GM18873 (cell line): ENCODE data around the gene CDHR1.
"Not testable (repeated sequence)": the region's sequence is repeated elsewhere in the genome, so short reads cannot be mapped to it uniquely, and the experiment has no call there.

ENCODE experiments used
- ATAC-seq: cut with Tn5 transposase; IDR thresholded peaks from one replicate; pipeline ENCODE4 v1.9.1; 2021; ENCODE audit warnings: mild to moderate bottlenecking, moderate library complexity, moderate number of reproducible peaks; ENCODE audit not compliant: unreplicated experiment, low FRiP score

The CDHR1 gene

DNA sequence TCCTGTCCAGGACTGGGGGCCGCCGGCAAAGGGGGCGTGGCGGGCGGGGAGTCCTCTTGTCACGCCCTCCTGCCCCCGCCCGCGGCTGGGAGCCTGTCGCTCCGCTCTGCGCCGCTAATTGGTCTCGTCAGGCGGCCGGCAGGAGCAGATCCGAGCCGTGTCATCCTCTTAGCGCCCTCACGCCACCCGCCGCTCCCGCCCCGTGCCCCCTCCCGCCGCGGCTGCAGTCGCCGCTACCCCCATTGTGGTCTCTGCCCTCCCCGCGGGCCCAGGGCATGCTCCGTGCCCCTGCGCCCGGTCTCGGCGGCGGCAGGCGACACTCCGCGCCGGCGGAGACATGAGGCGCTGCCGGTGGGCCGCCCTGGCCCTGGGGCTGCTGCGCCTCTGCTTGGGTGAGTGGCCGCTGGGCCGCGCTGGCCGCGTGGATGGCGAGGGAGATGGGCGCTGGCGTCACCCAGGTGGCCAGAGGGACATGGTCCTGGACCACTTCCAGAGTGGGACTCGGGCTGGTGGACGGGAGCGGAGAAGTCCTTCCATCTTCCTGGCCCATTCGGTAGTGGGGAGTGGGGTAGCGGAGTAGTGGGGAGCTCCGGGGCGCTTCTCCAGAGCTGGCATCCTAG, at the start of gene CDHR1:
CDHR1 (plus strand) TSS at position 114 of the 620 bp plus-strand sequence; CDS start at position 338, 224 bp downstream.
- ATAC-seq = peak; percentile 50

DNA sequence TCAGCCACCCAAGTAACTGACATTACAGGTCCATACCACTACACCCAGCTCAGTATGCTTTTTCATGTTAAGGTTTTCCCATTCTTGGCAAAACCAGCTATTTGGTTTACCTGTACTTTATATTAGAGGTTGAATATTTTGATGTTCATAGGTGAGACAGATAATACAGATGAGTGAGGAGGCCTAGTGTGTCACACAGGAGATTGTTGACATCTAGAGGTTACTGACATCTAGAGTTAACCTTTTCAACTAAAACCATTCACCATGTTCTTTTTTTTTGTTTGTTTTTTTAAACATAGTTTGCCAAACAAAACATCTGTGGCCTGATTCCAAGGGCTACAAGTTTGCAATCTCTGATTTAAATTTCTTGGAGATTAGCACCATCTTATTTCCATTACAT, 47.0 kb upstream of the CDHR1 start:
- no peak for ATAC-seq

DNA sequence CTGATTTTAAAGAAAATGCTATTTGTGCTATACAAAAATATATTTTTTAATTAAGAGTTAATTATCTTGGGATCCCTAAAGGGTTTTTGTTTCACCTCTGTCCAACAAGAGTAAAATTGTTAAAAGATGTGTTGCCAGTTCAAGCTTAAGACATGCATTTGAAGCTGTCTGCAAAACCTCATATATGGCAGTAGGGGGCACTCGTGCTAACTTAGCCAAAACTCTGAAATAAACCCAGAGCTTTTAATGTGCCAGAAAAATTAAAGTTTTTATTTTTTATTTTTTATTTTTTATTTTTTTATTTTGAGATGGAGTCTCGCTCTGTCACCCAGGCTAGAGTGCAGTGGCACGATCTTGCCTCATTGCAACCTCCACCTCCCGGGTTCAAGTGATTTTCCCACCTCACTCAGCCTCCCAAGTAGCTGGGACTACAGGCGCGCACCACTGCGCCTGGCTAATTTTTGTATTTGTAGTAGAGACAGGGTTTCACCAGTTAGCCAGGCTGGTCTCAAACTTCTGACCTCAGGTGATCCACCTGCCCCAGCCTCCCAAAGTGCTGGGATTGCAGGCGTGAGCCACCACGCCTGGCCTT, 46.2 kb upstream of the CDHR1 start:
- ATAC-seq = not testable (repeated sequence)

DNA sequence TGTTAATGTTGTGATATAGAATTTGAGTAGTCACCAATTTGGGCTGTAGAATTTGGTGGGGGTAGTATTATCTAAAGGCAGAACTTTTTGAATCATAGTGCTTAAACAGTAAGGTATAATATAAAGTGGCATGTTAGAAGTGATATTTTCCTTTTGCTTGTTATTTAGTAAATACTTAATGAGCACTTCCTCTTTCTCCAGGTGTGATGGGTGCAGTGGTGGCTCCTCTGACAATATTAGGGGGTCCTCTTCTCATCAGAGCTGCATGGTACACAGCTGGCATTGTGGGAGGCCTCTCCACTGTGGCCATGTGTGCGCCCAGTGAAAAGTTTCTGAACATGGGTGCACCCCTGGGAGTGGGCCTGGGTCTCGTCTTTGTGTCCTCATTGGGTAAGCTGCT, 44.5 kb upstream of the CDHR1 start:
- no peak for ATAC-seq

DNA sequence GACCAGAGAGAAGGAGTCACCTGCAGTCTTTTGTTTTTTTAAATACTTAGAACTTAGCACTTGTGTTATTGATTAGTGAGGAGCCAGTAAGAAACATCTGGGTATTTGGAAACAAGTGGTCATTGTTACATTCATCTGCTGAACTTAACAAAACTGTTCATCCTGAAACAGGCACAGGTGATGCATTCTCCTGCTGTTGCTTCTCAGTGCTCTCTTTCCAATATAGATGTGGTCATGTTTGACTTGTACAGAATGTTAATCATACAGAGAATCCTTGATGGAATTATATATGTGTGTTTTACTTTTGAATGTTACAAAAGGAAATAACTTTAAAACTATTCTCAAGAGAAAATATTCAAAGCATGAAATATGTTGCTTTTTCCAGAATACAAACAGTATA, 41.6 kb upstream of the CDHR1 start:
- ATAC-seq = no peak

DNA sequence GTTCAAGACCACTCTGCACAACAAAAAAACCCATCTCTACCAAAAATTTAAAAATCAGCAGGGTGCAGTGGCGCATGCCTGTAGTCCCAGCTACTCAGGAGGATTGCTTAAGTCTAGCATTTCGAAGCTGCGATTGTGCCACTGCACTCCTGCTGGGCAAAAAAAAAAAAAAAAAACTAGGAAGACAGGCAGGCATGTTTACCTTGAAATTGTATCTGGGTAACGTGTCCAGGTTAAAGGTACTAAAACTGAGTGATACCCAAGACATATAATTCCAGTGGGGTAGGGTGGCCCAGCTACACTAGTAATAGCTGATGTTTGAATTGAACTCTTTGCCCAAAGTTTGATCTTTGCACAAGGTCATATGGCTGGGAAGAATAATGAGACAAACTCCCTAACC, 38.8 kb upstream of the CDHR1 start:
- no peak for ATAC-seq

DNA sequence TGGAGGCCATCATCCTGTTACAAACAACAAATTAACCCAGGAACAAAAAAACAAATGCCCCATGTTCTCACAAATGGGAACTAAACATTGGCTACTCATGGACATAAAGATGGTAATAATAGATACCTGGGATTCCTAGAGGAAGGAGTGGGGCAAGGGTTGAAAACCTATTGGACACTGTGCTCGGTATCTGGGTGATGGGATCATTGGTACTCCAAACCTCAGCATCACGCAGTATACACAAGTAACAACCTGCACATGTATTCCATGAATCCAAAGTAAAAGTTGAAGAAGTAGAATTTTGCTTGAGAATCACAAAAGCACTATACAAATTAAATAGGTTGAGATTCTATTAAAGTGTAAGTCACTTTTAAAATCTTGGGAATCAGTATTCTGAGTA, 38.3 kb upstream of the CDHR1 start:
- ATAC-seq = no peak

DNA sequence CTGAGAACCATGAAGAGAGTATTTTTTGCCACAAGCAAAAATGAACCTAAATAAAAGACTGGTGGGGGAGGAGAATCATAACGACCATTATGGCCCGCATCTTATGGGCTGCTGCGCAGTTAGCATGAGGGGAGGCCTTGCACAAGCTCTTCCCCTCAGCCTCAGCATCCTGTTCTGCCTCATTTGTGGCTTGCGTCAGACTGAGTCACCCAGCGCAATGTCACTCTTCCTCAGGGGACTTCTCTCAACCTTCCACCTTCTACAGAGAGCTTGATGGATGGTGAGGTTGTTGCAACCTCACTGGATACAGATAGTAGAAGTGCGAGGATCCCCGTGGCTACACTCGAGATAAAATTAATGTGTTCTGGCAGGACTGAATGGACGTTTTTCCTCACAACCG, 37.6 kb upstream of the CDHR1 start:
- ATAC-seq = peak; percentile 48

DNA sequence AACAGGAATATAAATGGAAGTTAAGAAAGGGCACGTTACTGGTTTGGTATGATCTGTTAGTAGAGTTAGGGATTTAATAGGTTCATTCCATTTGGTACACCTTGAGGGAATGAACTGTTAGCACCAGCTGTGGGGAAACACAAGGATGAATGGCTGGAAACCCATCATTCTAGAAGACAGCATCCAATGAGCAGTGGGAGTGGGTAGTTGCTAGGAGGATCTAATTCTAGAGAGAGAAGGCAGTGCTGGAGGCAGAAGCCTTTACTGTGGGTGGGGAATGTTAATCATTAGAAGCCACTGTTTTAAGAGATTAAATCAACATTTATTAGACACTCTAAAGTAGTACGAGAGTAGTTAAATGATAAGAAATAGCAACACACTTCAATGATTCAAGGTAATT, 36.3 kb upstream of the CDHR1 start:
- ATAC-seq = no peak

DNA sequence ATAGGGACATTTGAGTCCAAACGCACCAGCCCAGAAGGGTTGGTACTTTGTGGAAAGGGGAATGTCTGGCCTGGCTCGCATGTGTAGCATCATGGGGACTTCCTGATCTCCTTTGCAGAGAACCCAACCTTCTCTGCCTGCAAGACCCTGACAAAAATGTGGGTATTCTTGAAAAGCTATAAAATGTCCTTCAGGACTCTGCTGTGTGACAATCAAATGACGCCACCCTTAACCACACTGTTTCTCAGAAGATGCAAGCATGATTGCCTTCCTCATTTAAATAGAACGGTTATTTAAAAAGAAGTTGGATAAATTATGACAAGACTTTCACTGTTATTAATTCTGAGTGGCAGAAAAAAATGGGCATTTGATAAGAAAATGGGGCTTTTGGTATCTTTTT, 35.8 kb upstream of the CDHR1 start:
- no peak for ATAC-seq

DNA sequence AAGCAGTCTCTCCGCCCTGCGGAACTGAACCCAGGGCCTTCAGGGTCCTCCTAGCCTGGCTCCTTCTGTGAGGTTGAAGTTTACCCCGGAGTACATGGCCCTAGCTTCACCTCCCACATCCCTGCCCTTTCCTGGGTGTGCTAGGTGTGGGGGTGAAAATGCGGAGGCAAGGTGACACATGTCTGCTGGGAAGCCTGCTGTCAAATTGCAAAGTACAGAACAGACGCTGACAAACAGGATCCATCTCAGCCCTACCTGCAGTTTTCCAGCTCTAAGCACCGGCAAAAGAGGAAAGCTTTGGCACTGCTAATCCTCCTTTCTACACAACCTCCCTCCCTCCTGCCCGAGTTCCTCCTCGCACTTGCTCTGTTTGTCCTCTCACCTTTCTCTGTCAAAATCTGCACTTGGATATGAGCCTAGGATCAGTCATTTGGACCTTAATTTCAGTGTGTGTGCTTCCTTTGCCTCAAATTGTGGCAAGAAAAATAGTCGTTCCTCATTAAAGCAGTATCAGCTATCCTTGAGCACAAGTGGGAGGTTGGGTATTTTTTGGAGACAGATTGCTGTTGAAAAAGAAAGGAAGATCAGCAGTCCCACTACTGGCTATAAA, 35.2 kb upstream of the CDHR1 start:
- ATAC-seq = no peak

DNA sequence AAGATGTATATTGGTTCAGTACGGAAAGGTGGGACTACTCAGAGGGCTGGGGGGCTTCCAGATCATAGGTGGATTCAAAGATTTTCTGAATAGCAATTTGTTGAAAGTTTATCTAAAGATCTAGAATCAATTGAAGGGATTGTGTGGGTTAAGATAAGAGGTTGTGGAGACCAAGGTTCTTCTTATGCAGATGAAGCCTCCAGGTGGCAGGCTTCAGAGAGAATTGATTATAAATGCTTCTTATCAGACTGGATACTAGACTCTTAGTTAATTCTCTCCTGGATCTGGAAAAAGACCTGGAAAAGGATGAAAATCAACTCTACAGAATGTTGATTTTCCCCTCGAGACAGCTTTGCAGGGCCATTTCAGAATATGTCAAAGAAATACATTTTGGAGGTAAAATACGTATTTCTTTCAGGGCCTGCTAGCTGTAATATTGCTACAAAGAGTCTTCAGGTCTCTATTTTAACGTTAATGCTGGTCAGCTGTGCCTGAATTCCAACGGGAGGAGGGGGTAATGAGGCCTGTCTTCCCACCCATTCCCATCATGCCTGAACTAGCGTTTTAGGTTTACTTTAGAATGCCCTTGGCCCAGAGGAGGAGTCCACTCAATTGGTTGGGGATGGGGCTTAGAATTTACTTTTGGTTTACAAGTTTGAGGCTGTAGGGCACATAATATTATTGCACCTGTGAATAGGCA, 33.5 kb upstream of the CDHR1 start:
- no peak for ATAC-seq

DNA sequence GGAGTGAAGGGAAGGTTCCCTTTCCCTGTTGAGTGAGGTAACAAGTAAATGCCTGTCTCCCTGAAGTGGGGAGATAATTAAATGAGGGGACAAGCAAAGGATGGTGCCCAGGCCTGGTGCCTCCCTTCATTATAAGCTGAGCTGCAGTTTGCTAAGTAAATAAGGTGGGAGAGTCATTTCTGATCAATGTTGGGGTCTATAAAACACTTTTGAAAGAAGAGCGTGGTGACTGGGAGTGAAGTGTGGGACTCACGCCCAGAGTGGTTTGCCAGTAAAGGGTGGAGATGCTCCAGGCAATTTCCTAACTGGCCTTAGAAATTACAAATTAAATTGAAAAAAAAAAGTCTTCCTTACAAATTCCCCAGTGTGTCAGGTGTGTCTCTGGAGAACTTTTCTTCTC, 30.3 kb upstream of the CDHR1 start:
- no peak for ATAC-seq

DNA sequence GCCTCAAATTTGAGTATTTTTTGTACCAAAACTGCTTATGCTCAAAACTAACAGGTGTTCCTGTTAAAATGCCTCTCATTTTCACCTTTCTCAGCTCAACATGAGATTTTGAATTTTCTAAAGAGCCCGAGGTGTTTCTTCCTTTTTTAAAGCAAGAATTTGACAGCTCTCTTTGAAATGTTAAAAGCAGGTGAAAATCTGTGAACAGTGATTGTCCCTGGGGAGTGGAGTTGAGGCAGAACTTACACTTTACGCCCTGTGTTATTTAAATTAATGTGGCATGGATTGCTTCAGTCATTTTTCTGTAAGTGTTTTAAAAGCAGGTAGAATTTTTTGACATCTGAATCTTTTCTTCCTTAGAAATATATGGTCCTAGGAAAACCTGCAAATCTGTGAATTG, 29.9 kb upstream of the CDHR1 start:
- no peak for ATAC-seq

DNA sequence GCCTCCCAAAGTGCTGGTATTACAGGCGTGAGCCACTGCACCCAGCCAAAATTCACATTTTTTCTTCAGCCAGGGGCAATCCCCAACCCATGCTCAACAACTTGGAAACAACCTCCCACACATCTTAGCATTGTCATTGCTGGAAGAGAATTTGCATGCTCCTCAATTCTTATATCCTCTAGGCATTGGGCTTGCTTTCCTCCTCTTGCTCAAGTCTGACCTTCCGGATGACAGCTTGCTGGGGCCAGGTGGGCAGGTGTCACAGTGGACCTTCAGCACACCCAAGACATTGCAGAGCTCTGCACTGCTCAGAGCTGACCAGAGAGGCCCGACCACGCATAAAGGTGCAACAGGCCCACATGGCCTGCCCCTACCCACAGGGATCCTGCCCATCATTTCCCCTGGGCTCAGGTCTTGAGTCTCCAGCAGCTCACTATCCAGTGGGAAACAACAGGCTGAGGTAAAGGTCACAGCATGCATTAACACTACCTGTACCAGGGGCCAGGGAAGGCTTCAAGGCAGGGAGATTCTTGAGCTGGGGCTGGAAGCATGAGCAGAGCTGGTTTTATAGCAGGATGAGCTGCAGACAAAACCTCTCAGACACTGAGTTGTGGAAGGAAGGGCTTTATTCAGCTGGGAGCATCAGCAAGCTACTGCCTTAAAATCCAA, 27.6 kb upstream of the CDHR1 start:
- peak; percentile 36 for ATAC-seq

DNA sequence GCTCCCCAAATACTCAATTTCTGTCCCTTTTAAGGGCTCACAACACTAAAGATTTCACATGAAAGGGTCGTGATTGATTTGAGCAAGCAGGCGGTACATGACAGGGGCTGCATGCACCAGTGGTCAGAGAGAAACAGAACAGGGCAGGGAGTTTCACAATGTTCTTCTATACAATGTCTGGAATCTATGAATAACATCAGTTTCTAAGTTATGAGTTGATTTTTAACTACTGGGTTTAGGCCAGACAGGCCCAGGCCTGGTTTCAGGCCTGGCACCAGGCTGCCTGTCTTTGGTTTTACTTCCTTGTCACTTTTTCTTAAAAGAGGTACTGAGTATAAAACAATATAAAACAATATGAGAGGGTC, 27.1 kb upstream of the CDHR1 start:
- not testable (repeated sequence) for ATAC-seq

DNA sequence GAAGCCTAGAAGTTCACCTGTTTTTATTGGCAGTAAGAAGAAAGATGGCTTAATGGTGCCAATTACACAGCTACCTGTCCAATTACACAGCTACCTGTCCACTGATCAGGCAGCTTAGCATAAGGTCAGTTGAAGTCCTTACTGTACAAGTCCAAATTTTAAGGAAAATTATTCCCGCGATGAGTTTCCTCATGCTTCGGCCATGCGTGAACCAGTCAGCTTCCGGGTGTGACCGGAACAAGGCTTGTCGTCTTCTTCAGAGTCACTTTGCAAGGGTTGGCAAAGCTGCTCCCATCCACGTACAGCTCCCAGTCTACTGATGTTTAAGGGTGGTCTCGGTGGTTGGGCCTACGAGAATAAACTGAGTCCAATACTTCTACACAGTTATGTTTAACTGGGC, 26.0 kb upstream of the CDHR1 start:
- not testable (repeated sequence) for ATAC-seq

DNA sequence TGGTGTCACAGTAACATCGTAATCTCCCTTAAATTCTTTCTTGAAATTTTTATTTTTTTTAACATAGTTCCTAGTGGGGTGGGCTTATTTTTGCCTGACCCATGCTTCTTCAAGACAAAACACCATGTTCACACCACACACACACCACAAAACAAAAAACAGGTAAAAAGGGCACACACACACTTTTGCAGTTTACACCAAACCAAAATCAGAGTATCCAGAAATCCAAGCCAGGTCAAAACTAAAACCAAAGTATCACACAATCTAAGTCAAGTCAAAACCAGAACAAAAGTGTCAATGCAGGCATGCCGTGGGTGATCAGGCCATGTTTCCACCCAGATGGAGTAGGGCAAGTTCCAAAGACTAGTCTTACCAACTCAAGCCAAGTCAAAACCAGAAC, 23.1 kb upstream of the CDHR1 start:
- not testable (repeated sequence) for ATAC-seq

DNA sequence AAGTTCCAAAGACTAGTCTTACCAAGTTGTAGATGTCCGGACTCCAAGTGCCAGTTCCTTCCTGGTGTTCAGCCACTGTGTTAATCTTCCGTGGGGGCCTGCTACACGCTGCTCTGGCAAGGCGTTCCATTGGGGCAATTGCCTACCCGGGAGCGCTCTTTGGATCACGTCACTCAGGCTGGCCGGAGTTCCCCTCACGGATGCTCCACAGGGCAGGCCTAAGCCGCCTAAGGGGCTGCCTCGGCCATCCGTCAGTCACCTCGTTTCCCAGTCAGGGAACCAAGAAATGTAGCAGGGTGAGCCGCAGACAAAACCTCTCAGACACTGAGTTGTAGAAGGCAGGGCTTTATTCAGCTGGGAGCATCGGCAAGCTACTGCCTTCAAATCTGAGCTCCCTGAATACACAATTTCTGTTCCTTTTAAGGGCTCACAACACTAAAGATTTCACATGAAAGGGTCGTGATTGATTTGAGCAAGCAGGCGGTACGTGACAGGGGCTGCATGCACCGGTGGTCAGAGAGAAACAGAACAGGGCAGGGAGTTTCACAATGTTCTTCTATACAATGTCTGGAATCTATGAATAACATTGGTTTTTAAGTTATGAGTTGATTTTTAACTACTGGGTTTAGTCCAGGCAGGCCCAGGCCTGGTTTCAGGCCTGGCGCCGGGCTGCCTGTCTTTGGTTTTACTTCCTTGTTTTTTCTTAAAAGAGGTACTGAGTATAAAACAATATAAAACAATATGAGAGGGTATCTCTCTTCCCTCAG, 22.5 kb upstream of the CDHR1 start:
- ATAC-seq = peak; percentile 11
